HEK293 (cell line): Measurements from ENCODE around the gene OBSCN.

Experiments
- CTCF ChIP-seq: fragments of 450-650 bp; formaldehyde crosslinking; IDR thresholded peaks from 2 replicates; pipeline ENCODE4 v1.5.1; 2016; ENCODE audit warnings: missing biosample characterization, missing genetic modification characterization
- PRDM6 ChIP-seq: fragments of 450-650 bp; formaldehyde crosslinking; IDR thresholded peaks from 2 replicates; pipeline ENCODE4 v1.5.1; 2017; ENCODE audit warnings: missing biosample characterization, missing genetic modification characterization
- REST ChIP-seq: fragments of 450-650 bp; formaldehyde crosslinking; IDR thresholded peaks from 2 replicates; pipeline ENCODE4 v1.5.1; 2016; ENCODE audit warnings: missing biosample characterization, missing genetic modification characterization
- SETDB1 ChIP-seq: IDR thresholded peaks from one replicate; pipeline ENCODE4 v1.6.1; 2017; ENCODE audit warnings: mild to moderate bottlenecking, low read length, moderate library complexity, mixed read lengths; ENCODE audit not compliant: insufficient read length
- TCF7L2 ChIP-seq: IDR thresholded peaks from 2 replicates; pipeline ENCODE4 v1.6.1; 2011; ENCODE audit warnings: low read depth, mild to moderate bottlenecking, inconsistent platforms, low read length, moderate library complexity, borderline replicate concordance
- YY1 ChIP-seq: fragments of 450-650 bp; formaldehyde crosslinking; IDR thresholded peaks from 2 replicates; pipeline ENCODE4 v1.5.1; 2018; ENCODE audit warnings: missing biosample characterization, missing genetic modification characterization
- ZBTB1 ChIP-seq: fragments of 450-650 bp; formaldehyde crosslinking; IDR thresholded peaks from 2 replicates; pipeline ENCODE4 v1.5.1; 2016; ENCODE audit warnings: missing biosample characterization, missing genetic modification characterization
- ZBTB21 ChIP-seq: fragments of 450-650 bp; formaldehyde crosslinking; IDR thresholded peaks from 2 replicates; pipeline ENCODE4 v1.5.1; 2017; ENCODE audit warnings: missing biosample characterization, missing genetic modification characterization
- ZFP3 ChIP-seq: fragments of 450-650 bp; formaldehyde crosslinking; IDR thresholded peaks from 2 replicates; pipeline ENCODE4 v1.5.1; 2016; ENCODE audit warnings: low read depth, missing biosample characterization, missing genetic modification characterization
- ZNF121 ChIP-seq: fragments of 450-650 bp; formaldehyde crosslinking; IDR thresholded peaks from 2 replicates; pipeline ENCODE4 v1.5.1; 2016; ENCODE audit warnings: missing biosample characterization, missing genetic modification characterization
- ZNF558 ChIP-seq: fragments of 450-650 bp; formaldehyde crosslinking; IDR thresholded peaks from 2 replicates; pipeline ENCODE4 v1.5.1; 2016; ENCODE audit warnings: missing biosample characterization, missing genetic modification characterization
- ZNF626 ChIP-seq: fragments of 450-650 bp; sonication (Bioruptor Pico); formaldehyde crosslinking; IDR thresholded peaks from 2 replicates; pipeline ENCODE4 v1.5.1; 2018; ENCODE audit warnings: missing biosample characterization, missing genetic modification characterization, inconsistent platforms
- TF ChIP-seq, protein P1 (sequence below): fragments of 450-650 bp; formaldehyde crosslinking; IDR thresholded peaks from 2 replicates; pipeline ENCODE4 v1.5.1; 2016; ENCODE audit warnings: missing biosample characterization, missing genetic modification characterization

DNA sequence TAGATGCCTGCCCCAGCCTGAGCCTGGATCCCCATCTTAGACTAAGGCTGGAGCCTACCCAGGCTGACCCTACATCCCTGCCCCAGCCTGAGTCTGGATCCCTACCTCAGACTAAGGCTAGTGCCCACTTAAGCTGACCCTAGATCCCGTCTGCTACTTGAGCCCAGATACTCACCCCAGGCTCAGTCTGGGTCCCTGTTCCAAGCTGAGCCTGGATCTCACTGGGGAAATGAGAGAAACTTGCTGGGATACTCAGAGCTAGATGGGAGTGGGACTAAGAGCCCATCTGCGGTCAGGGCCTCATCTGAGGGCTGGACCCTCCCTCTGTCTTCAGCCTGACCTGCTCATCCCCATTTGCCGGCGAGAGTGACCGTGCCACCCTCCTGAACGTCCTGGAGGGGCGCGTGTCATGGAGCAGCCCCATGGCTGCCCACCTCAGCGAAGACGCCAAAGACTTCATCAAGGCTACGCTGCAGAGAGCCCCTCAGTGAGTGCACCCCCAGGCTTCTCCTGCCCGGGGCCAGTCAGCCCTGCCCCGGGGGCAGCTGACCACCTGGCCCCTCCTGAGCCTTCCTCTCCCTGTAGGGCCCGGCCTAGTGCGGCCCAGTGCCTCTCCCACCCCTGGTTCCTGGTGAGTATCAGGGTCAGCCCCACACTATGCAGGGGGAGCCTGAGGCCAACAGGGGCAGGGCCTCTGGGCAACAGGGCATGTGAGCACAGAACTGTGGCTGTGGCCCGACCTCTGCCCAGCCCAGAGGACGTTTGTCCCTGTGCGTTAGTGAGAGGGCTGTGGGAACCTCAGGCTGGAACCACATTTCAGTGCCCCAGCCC, 162.0 kb downstream of the OBSCN start:
- TF ChIP-seq ZNF558 (tag by site-specific recombination) = no peak
- TF ChIP-seq TCF7L2 = no peak
- TF ChIP-seq ZBTB1 (tag by site-specific recombination) = no peak
- TF ChIP-seq ZNF121 (tag by site-specific recombination) = no peak
- TF ChIP-seq ZBTB21 (tag by site-specific recombination) = no peak
- TF ChIP-seq ZNF626 (tag by site-specific recombination) = no peak
- no peak for TF ChIP-seq PRDM6 (tag by site-specific recombination)
- no peak for TF ChIP-seq CTCF
- no peak for TF ChIP-seq ZFP3 (tag by site-specific recombination)
- no peak for TF ChIP-seq YY1 (tag by site-specific recombination)
- no peak for TF ChIP-seq SETDB1
- TF ChIP-seq, protein P1, sequence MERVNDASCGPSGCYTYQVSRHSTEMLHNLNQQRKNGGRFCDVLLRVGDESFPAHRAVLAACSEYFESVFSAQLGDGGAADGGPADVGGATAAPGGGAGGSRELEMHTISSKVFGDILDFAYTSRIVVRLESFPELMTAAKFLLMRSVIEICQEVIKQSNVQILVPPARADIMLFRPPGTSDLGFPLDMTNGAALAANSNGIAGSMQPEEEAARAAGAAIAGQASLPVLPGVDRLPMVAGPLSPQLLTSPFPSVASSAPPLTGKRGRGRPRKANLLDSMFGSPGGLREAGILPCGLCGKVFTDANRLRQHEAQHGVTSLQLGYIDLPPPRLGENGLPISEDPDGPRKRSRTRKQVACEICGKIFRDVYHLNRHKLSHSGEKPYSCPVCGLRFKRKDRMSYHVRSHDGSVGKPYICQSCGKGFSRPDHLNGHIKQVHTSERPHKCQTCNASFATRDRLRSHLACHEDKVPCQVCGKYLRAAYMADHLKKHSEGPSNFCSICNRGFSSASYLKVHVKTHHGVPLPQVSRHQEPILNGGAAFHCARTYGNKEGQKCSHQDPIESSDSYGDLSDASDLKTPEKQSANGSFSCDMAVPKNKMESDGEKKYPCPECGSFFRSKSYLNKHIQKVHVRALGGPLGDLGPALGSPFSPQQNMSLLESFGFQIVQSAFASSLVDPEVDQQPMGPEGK (tag by site-specific recombination) = 0 out of 2 replicates have a peak, but pooled peaks have one; percentile 5
- TF ChIP-seq REST (tag by site-specific recombination) = no peak
